Suprapubic skin (tissue), 4 donors: ENCODE data around the gene CFL2.

ENCODE experiments used
- EP300 ChIP-seq: sonication (generic); formaldehyde crosslinking; IDR thresholded peaks from one replicate; pipeline ENCODE4 v1.6.1; 2017; ENCODE audit warnings: antibody characterized with exemption
- POLR2AphosphoS5 ChIP-seq, 3 donors: sonication (generic); formaldehyde crosslinking; IDR thresholded peaks; one replicate each; pipeline ENCODE4 v1.6.1; 2017; ENCODE audit warnings: antibody characterized with exemption in 3 of 3
- TF ChIP-seq, protein P1 (sequence below), 2 donors: fragments of 200-600 bp in 1 of 2; fragments of 450-650 bp in 1 of 2; sonication (generic) in 1 of 2; IDR thresholded peaks; one replicate each; pipeline ENCODE4 v1.5.1; 2016 to 2019; ENCODE audit warnings: antibody characterized with exemption in 2 of 2, mild to moderate bottlenecking in 1 of 2, moderate library complexity in 1 of 2

DNA sequence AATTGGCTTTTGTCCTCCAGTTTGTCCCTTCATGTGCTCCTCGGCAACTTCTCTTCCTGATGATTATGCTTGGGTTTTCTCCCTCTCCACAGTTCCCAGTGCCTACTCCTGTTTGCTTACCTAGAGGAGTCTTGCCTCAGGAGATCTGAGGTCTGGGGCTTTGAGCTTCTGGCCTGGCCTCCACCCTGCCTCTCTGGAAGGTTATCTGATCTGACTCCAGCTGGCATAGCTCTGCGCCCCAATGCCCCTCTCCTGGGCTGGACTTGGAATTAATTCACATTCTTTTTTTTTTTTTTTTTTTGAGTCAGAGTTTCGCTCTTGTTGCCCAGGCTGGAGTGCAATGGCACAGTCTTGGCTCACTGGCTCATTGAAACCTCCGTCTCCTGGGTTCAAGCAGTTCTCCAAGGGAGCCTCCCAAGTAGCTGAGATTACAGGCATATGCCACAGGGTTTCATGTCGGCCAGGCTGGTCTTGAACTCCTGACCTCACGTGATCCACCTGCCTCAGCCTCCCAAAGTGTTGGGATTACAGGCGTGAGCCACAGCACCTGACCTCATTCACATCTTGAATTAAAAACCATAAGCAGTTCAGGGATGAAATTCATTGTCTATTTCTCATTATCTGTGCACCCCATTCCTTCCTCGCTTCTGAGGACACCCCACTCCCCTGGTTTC, 33.5 kb downstream of the CFL2 start:
- TF ChIP-seq, protein P1, sequence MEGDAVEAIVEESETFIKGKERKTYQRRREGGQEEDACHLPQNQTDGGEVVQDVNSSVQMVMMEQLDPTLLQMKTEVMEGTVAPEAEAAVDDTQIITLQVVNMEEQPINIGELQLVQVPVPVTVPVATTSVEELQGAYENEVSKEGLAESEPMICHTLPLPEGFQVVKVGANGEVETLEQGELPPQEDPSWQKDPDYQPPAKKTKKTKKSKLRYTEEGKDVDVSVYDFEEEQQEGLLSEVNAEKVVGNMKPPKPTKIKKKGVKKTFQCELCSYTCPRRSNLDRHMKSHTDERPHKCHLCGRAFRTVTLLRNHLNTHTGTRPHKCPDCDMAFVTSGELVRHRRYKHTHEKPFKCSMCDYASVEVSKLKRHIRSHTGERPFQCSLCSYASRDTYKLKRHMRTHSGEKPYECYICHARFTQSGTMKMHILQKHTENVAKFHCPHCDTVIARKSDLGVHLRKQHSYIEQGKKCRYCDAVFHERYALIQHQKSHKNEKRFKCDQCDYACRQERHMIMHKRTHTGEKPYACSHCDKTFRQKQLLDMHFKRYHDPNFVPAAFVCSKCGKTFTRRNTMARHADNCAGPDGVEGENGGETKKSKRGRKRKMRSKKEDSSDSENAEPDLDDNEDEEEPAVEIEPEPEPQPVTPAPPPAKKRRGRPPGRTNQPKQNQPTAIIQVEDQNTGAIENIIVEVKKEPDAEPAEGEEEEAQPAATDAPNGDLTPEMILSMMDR (IDR thresholded peaks at IDR 0.05) = no peak
- no peak for TF ChIP-seq POLR2AphosphoS5 (IDR thresholded peaks at IDR 0.05)
- no peak for TF ChIP-seq EP300
